C4-2B (cell line): ENCODE data around the gene TNFSF12.

ENCODE experiments used
- ZFX ChIP-seq: fragments of 450-650 bp; IDR thresholded peaks from 2 replicates; pipeline ENCODE4 v1.6.1; 2017
- TF ChIP-seq, protein P1 (sequence below): fragments of 450-650 bp; conservative IDR thresholded peaks from 2 replicates; pipeline ENCODE4 v1.5.1; 2017; ENCODE audit warnings: mild to moderate bottlenecking

DNA sequence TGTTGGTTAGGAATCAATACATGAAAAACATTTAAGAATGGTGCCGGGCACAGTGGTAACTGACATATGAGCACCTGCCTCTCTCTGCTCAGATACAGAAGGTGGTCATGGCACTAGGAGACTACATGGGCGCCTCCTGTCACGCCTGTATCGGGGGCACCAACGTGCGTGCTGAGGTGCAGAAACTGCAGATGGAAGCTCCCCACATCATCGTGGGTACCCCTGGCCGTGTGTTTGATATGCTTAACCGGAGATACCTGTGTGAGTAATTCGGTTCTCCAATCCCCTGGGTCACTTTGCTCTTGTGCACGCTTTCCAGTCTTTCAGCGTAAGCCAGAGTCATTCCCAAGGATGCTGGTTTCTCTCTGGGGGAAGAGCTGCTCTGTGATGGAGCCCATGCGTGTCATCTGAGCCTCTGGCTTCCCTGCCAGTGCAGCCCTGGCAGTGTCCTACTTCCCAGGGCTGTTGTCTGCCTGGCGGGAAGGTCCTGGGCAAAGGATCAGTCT lies 27.6 kb downstream of the TNFSF12 start:
- TF ChIP-seq, protein P1, sequence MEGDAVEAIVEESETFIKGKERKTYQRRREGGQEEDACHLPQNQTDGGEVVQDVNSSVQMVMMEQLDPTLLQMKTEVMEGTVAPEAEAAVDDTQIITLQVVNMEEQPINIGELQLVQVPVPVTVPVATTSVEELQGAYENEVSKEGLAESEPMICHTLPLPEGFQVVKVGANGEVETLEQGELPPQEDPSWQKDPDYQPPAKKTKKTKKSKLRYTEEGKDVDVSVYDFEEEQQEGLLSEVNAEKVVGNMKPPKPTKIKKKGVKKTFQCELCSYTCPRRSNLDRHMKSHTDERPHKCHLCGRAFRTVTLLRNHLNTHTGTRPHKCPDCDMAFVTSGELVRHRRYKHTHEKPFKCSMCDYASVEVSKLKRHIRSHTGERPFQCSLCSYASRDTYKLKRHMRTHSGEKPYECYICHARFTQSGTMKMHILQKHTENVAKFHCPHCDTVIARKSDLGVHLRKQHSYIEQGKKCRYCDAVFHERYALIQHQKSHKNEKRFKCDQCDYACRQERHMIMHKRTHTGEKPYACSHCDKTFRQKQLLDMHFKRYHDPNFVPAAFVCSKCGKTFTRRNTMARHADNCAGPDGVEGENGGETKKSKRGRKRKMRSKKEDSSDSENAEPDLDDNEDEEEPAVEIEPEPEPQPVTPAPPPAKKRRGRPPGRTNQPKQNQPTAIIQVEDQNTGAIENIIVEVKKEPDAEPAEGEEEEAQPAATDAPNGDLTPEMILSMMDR, result no peak
- TF ChIP-seq ZFX, result no peak
